Calu3 (cell line): Measurements from ENCODE around the gene SLAMF9. TPM values are rescaled to one million over a fixed set of nuclear protein-coding genes. Genes with fewer than 3 reads are reported as not detected.

Experiments used
- BruUV-seq: library from RNA; stranded (reverse); fragments of 400-500 nt; replicated peaks from 2 replicates; lab custom pipeline; 2021; lab: Mats Ljungman, UMichigan
- CTCF ChIA-PET: fragments of 300-600 bp; sonication (Branson Sonifier 250); formaldehyde crosslinking; loops from one replicate; lab custom pipeline; 2022; ENCODE audit warnings: antibody characterized with exemption; lab: Charles Lee
- DNase-seq: peaks from one replicate; pipeline ENCODE4 v3.0.0; 2022
- H3K27ac Mint-ChIP-seq: one replicate; pipeline ENCODE4 v1.8.0; 2022; ENCODE audit warnings: mixed read lengths; ENCODE audit not compliant: unreplicated experiment
- H3K27me3 Mint-ChIP-seq: one replicate; pipeline ENCODE4 v1.8.0; 2022; ENCODE audit warnings: mixed read lengths; ENCODE audit not compliant: unreplicated experiment
- H3K36me3 Mint-ChIP-seq: one replicate; pipeline ENCODE4 v1.8.0; 2022; ENCODE audit warnings: mild to moderate bottlenecking, moderate library complexity, mixed read lengths; ENCODE audit not compliant: insufficient read depth, unreplicated experiment
- H3K4me1 Mint-ChIP-seq: one replicate; pipeline ENCODE4 v1.8.0; 2022; ENCODE audit warnings: mild to moderate bottlenecking, low read depth, mixed read lengths; ENCODE audit not compliant: unreplicated experiment
- H3K4me3 Mint-ChIP-seq: one replicate; pipeline ENCODE4 v1.8.0; 2022; ENCODE audit warnings: mild to moderate bottlenecking, low read depth, moderate library complexity, mixed read lengths; ENCODE audit not compliant: unreplicated experiment
- H3K9me3 Mint-ChIP-seq: one replicate; pipeline ENCODE4 v1.8.0; 2022; ENCODE audit warnings: low read depth, mixed read lengths; ENCODE audit not compliant: unreplicated experiment
- intact Hi-C: fragments of 100-400 bp; cut with micrococcal nuclease; formaldehyde crosslinking; loops from one replicate; pipeline ENCODE4 v1.10.0; 2022; ENCODE audit not compliant: unreplicated experiment
- total RNA-seq: library from RNA; stranded (reverse); gene quantifications from 2 replicates; pipeline ENCODE4 v1.2.3, GENCODE V29; 2022
- TF ChIP-seq, protein P1 (sequence below): fragments of 200-600 bp; IDR thresholded peaks from one replicate; pipeline ENCODE4 v1.8.0; 2022; ENCODE audit warnings: antibody characterized with exemption; ENCODE audit not compliant: unreplicated experiment

Gene SLAMF9
- total RNA-seq, 1 experiment from 2014 or later: not detected

DNA sequence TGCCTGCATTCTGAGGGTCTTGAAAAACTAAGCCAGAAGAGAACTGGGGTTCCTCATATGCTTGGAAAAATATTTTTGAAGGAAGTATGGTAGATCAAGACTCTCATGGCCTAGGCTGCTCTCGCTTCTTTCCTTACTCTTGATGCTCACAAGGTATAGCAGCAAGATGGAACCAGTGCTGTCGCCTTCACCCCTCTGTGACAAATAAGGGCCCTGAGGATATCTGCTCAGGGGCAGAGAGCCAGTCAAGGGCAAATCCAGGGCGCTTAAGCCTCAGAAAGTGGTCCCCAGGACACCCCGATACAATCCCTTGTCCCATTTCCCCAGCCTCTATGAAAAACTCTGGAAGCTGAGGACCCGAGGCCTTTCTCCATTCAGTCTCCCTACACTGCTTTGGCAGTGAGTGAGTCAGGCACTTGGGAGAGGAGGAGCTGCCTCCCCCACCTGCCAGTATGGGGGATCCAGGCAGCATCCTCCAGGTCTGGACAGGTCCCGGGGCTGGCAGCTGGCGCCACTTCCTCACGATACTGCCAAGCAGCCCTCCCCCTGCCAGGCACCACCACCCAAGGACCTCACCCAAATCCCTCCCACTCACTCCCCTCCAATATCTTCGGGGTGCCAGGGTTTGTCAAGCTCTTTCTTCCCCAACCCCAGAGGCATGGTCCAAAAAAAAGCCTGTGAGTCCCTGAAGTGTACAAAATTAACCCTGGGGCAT lies 10.0 kb downstream of the SLAMF9 start:
- Mint-ChIP-seq H3K4me3 (peak overlapping the region; percentile 94), H3K4me1 (peaks cover 35% of the 10 kb centered on the region), H3K9me3 (no peaks in the 10 kb centered on the region), H3K36me3 (peaks cover 18% of the 10 kb centered on the region), H3K27ac (no peak overlapping the region), H3K27me3 (no peaks in the 10 kb centered on the region)
- intact Hi-C loops: loop anchor here (2.0 to 10.0 kb wide), 2 partner anchors 51 to 431 kb away; no protein-coding TSS in a partner anchor
- DNase-seq: no peak
- CTCF ChIA-PET: no interaction called here
- TF ChIP-seq, protein P1, sequence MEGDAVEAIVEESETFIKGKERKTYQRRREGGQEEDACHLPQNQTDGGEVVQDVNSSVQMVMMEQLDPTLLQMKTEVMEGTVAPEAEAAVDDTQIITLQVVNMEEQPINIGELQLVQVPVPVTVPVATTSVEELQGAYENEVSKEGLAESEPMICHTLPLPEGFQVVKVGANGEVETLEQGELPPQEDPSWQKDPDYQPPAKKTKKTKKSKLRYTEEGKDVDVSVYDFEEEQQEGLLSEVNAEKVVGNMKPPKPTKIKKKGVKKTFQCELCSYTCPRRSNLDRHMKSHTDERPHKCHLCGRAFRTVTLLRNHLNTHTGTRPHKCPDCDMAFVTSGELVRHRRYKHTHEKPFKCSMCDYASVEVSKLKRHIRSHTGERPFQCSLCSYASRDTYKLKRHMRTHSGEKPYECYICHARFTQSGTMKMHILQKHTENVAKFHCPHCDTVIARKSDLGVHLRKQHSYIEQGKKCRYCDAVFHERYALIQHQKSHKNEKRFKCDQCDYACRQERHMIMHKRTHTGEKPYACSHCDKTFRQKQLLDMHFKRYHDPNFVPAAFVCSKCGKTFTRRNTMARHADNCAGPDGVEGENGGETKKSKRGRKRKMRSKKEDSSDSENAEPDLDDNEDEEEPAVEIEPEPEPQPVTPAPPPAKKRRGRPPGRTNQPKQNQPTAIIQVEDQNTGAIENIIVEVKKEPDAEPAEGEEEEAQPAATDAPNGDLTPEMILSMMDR: no peak
- BruUV-seq: no TSS peak

DNA sequence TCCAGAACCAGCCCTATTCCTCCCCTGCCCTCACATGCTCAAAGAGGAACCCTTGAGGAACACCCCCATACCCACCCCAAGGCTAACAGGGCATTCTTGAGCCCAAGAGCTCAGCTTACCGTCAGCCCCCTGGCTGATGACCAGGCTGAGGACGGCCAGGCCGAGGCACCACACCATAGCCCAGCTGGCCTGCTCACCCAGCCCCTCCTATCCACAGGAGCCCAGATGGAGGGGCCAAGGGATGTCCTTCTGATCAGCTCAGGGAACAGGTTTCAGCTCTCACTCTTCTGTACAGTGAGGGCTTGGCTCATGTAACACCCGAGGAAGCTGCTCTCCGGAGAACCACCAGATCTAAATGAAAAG lies 10.8 kb downstream of the SLAMF9 start:
- TF ChIP-seq, protein P1: no peak
- no TSS peak for BruUV-seq
- CTCF ChIA-PET: interaction anchor here (0.7 kb wide), 1 partner anchor 1259 kb away, joined by 3 read pairs; the partner anchor contains the start of gene NDUFS2
- Mint-ChIP-seq H3K27ac (no peak overlapping the region), H3K27me3 (no peaks in the 10 kb centered on the region), H3K4me3 (no peak overlapping the region), H3K4me1 (peaks cover 35% of the 10 kb centered on the region), H3K9me3 (no peaks in the 10 kb centered on the region), H3K36me3 (peaks cover 18% of the 10 kb centered on the region)
- no peak for DNase-seq
- intact Hi-C loops: loop anchor here (10.0 kb wide), 1 partner anchor 432 kb away; no protein-coding TSS in a partner anchor

DNA sequence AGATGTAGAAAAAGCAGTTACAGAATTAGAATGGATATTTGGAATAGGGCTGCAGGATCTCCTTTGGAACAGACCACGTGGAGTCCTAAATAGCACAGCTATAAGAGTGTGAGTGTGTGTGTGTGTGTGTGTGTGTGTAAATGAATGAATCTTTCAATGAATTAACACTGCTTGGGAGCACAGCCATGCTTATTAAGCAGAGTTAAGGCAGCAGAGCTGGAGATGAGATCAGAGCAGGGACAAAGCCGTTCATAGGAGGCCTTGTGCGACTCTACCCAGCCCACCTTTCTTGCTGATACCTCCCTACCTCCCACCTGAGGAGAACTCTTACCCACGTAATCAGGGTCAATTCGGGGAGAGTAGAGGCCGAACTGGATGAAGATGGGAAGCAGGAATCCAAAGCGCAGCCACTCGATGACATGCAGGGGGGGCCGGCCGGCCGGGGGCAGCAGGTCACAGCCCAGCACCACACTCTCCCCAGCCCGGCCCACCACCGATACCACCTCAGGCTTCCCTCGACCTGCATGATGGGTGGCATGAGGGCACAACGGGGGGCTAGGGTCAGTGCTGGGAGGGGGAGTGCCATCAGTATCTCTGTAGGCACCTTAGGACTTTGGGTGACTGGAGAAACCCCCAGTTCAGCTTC lies 11.3 kb downstream of the SLAMF9 start:
- CTCF ChIA-PET: interaction anchor here (0.7 kb wide), 1 partner anchor 1259 kb away, joined by 3 read pairs; the partner anchor contains the start of gene NDUFS2
- intact Hi-C loops: loop anchor here (10.0 kb wide), 1 partner anchor 432 kb away; no protein-coding TSS in a partner anchor
- TF ChIP-seq, protein P1: no peak
- Mint-ChIP-seq H3K9me3 (no peaks in the 10 kb centered on the region), H3K36me3 (peaks cover 18% of the 10 kb centered on the region), H3K27me3 (no peaks in the 10 kb centered on the region), H3K27ac (no peak overlapping the region), H3K4me3 (no peak overlapping the region), H3K4me1 (peaks cover 31% of the 10 kb centered on the region)
- no peak for DNase-seq
- no TSS peak for BruUV-seq

DNA sequence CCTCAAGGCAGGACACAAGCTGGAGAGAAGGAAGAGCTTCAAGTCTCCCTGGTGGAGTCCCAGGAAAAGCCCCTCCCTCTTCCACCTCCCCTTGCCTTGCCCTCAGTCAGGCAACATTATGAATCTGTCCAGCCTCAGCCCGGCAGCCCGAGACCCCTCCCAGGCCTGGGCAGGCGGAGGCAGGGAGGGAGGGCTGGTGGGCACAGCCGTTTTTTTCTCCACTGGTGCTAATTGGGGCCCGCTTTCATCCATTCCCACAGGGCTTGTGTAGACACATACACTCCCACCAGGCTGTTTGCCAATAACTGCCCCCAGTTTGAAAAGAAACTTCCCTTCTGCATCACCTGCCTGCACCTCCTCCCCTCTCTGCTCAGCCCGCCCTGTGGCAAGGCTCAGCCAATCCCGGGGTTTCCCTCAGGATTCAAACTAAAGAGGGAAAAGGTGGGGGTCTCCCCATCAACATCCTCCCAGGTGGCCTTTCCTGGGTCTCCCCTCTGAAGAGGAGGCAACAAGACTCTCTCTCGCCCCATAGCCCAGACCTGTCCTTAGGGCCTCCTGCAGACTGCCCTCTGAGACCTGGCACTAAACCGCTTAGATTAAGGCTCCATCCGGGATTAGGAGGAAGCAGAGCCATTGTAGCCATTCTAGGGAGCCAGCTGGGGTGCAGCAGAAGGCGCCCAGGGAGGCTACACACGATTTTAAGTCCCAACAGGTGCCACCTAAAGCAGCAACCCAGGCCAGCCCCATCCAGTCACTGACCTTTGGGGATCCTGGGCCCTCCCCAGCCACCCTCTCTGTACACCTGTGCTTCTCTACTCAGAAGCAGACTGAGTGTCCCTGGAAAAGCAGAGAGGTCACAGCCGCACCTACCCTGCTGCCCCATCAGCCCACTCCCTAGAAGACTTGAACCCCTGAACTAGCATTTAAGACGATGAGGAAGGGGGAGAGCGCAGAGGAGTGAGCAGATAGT lies 12.2 kb downstream of the SLAMF9 start:
- Mint-ChIP-seq H3K36me3 (peaks cover 18% of the 10 kb centered on the region), H3K4me1 (peaks cover 32% of the 10 kb centered on the region), H3K9me3 (no peaks in the 10 kb centered on the region), H3K27ac (no peak overlapping the region), H3K4me3 (no peak overlapping the region), H3K27me3 (no peaks in the 10 kb centered on the region)
- TF ChIP-seq, protein P1: no peak
- no peak for DNase-seq
- CTCF ChIA-PET: interaction anchor here (5.4 kb wide), 1 partner anchor 64 kb away, joined by 55 read pairs; no protein-coding TSS in a partner anchor
- intact Hi-C loops: loop anchor here (10.0 kb wide), 1 partner anchor 433 kb away; no protein-coding TSS in a partner anchor
- BruUV-seq: no TSS peak
